ENCODE data around the gene CTDP1.

GRCh38 chr18:79644006-79644665 is 35.5 kb upstream of the CTDP1 start:
- TF ChIP-seq EZH2 (IDR thresholded peaks at IDR 0.05; ENCODE audit: borderline replicate concordance, low read length) (no peak), CTCF (conservative IDR thresholded peaks at IDR 0.05 in 1 of 2, IDR thresholded peaks at IDR 0.05 in 1 of 2; ENCODE audit: extremely low read depth in 1 of 2, insufficient read depth in 1 of 2, low read depth in 1 of 2, low read length in 2 of 2) (peak; percentile 77 to 96)

All from mammary epithelial cell (primary cell).